ENCODE data around the gene LRP1B.

LRP1B gene

GRCh38 chr2:141569941-141570340, 560.9 kb downstream of the LRP1B start:
- no peaks in the 10 kb centered on the region for H3K79me2 ChIP-seq (ENCODE audit: insufficient read depth, low read length)
- no peaks in the 10 kb centered on the region for H3K36me3 ChIP-seq (ENCODE audit: insufficient read depth, low read length)
- no peaks in the 10 kb centered on the region for H3K9me3 ChIP-seq (ENCODE audit: insufficient read depth, low read length, severe bottlenecking)
- H3K27me3 ChIP-seq (ENCODE audit: insufficient read depth, low read length, poor library complexity), result no peaks in the 10 kb centered on the region
- no peaks in the 10 kb centered on the region for H4K20me1 ChIP-seq (ENCODE audit: insufficient read depth, low read length)
- TF ChIP-seq EZH2 (IDR thresholded peaks at IDR 0.05; ENCODE audit: borderline replicate concordance, low read depth, low read length, severe bottlenecking) (no peak), CTCF (IDR thresholded peaks at IDR 0.05; ENCODE audit: borderline replicate concordance, extremely low read depth, low read length, poor library complexity, severe bottlenecking) (no peak)
- no peak overlapping the region for H3K27ac ChIP-seq (ENCODE audit: low read length)
- no peak overlapping the region for H3K4me3 ChIP-seq (ENCODE audit: low read depth in 1 of 2, low read length in 2 of 2)
- H2AFZ ChIP-seq (ENCODE audit: low read depth, low read length), result no peak overlapping the region
- H3K4me2 ChIP-seq (ENCODE audit: insufficient read depth, low read length), result no peak overlapping the region
- DNase-seq (no peak), ATAC-seq (ENCODE audit: insufficient read depth, low read depth) (no peak)
- no peak overlapping the region for H3K9ac ChIP-seq (ENCODE audit: low read depth, low read length)
- H3K4me1 ChIP-seq (ENCODE audit: insufficient read depth, low read length), result no peaks in the 10 kb centered on the region

DNA sequence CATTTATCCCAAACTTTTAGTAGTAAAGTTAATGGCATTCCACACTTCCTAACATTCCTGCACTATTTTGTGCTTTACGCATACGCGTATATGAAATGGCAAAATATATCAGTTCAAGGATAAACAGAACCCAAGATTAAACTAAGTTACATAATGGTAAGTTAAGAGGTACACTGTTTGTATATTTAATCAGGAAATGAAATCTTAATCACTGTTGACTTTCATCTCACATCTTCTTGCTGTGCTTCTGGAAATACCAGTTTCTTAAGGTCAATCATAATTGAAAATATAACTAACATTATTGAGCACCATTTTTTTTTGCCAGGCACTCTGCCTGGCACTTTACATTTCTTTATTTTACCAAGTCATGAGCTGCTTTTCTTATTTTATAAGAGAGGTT, 565.2 kb downstream of the LRP1B start:
- Histone ChIP-seq H3K79me2 (ENCODE audit: insufficient read depth, low read length) (no peaks in the 10 kb centered on the region), H3K36me3 (ENCODE audit: insufficient read depth, low read length) (no peaks in the 10 kb centered on the region), H3K4me2 (ENCODE audit: insufficient read depth, low read length) (no peak overlapping the region), H4K20me1 (ENCODE audit: insufficient read depth, low read length) (no peaks in the 10 kb centered on the region), H3K9me3 (ENCODE audit: insufficient read depth, low read length, severe bottlenecking) (no peaks in the 10 kb centered on the region), H3K9ac (ENCODE audit: low read depth, low read length) (no peak overlapping the region), H3K4me1 (ENCODE audit: insufficient read depth, low read length) (no peaks in the 10 kb centered on the region), H3K27ac (ENCODE audit: low read length) (no peak overlapping the region), H3K4me3 (ENCODE audit: low read depth in 1 of 2, low read length in 2 of 2) (no peak overlapping the region), H2AFZ (ENCODE audit: low read depth, low read length) (no peak overlapping the region), H3K27me3 (ENCODE audit: insufficient read depth, low read length, poor library complexity) (no peaks in the 10 kb centered on the region)
- DNase-seq, result no peak
- TF ChIP-seq EZH2 (IDR thresholded peaks at IDR 0.05; ENCODE audit: borderline replicate concordance, low read depth, low read length, severe bottlenecking) (no peak), CTCF (IDR thresholded peaks at IDR 0.05; ENCODE audit: borderline replicate concordance, extremely low read depth, low read length, poor library complexity, severe bottlenecking) (no peak)
- no peak for ATAC-seq (ENCODE audit: insufficient read depth, low read depth)

GRCh38 chr2:141560723-141561122, 570.1 kb downstream of the LRP1B start:
- H3K36me3 ChIP-seq (ENCODE audit: insufficient read depth, low read length), result no peaks in the 10 kb centered on the region
- H3K4me2 ChIP-seq (ENCODE audit: insufficient read depth, low read length), result no peak overlapping the region
- no peak overlapping the region for H2AFZ ChIP-seq (ENCODE audit: low read depth, low read length)
- no peaks in the 10 kb centered on the region for H3K27me3 ChIP-seq (ENCODE audit: insufficient read depth, low read length, poor library complexity)
- no peak overlapping the region for H3K9ac ChIP-seq (ENCODE audit: low read depth, low read length)
- H3K4me3 ChIP-seq (ENCODE audit: low read depth in 1 of 2, low read length in 2 of 2), result no peak overlapping the region
- H3K4me1 ChIP-seq (ENCODE audit: insufficient read depth, low read length), result no peaks in the 10 kb centered on the region
- ATAC-seq (ENCODE audit: insufficient read depth, low read depth), result no peak
- TF ChIP-seq CTCF (IDR thresholded peaks at IDR 0.05; ENCODE audit: borderline replicate concordance, extremely low read depth, low read length, poor library complexity, severe bottlenecking), result no peak
- TF ChIP-seq EZH2 (IDR thresholded peaks at IDR 0.05; ENCODE audit: borderline replicate concordance, low read depth, low read length, severe bottlenecking), result no peak
- H3K27ac ChIP-seq (ENCODE audit: low read length), result no peak overlapping the region
- DNase-seq, result no peak
- H3K9me3 ChIP-seq (ENCODE audit: insufficient read depth, low read length, severe bottlenecking), result no peaks in the 10 kb centered on the region
- no peaks in the 10 kb centered on the region for H3K79me2 ChIP-seq (ENCODE audit: insufficient read depth, low read length)
- H4K20me1 ChIP-seq (ENCODE audit: insufficient read depth, low read length), result no peaks in the 10 kb centered on the region

Measured in DND-41 (cell line).